GM21786 (cell line): Measurements from ENCODE around the gene RER1.
"Not testable (repeated sequence)": the region's sequence is repeated elsewhere in the genome, so short reads cannot be mapped to it uniquely, and the experiment has no call there.

Experiments used
- ATAC-seq: cut with Tn5 transposase; IDR thresholded peaks from one replicate; pipeline ENCODE4 v1.9.1; 2021; ENCODE audit not compliant: unreplicated experiment

Gene RER1

DNA sequence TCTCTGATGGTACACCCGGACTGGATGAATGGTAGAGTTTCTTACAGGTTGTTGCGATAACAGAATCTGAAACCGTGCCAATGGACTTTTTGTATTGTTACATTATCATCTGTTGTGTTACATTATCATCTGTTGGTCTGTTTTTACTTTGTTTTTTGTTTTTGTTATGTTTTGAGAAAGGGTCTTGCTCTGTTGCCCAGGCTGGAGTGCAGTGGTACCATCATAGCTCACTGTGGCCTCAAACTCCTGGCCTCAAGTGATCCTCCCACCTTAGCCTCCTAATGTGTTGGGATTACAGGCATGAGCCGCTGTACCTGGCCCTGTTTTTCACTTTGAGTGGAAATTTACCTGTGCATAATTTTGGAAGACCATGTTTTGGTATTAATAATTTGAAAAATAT, 30.9 kb downstream of the RER1 start:
- no peak for ATAC-seq

DNA sequence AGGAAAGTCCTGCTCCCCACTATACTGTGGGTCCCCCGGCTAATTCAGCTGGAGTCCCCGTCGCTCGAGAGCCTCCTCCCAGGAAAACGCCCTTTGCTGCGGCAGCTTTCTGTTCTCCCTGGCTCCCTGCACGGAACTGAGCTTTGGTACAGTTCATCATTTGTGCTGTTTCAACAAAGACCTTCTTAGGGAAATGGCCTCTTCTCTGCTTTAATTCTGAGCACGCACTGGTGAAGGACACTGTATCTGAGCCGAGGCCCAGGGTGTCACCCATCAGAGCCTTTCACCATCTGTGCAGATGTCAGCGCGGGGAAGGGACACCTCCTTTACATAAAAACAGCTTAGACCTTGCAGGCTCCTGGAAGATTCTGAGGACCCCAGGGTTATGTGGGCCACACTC, 34.3 kb downstream of the RER1 start:
- ATAC-seq: no peak

DNA sequence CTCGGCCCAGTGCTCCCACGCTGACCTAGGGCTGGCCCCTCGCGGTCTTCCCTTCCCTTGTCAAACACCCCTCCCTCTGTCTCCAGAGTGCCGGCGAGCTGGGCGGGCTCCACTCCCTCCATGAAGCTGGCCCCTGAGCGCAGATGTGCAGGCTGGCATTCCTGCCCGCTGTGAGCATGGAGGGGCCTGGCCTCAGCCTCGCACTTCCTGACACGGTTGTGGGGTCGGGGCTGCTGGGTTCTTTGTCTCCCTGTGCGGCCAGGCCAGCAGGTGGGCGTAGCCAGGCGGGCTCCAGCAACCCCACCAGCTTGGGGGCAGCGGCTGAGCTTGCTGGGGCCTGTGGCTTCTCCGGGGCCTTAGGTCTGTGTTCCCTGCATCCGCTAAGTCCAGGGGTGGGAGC, 34.9 kb downstream of the RER1 start:
- ATAC-seq: no peak

DNA sequence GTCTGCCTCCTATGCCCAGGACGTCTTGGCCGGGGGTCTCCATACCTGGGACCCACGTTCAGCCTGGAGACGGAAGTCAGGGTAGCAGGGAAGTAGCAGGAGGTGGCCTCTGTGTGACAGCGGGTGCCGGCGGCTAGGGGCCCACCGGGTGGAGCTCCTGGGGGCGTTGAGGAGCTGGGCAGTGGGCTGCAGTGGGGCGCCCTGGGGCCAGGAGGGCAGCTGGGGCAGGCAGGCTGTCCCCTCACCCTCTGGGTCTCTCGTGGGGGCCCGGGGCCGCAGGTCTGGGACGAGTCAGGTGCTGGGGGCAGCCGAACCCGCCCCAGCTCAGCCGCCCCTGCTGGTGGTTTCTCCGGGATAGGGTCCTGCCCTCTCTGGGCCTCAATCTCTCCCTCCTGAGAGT, 35.4 kb downstream of the RER1 start:
- no peak for ATAC-seq

DNA sequence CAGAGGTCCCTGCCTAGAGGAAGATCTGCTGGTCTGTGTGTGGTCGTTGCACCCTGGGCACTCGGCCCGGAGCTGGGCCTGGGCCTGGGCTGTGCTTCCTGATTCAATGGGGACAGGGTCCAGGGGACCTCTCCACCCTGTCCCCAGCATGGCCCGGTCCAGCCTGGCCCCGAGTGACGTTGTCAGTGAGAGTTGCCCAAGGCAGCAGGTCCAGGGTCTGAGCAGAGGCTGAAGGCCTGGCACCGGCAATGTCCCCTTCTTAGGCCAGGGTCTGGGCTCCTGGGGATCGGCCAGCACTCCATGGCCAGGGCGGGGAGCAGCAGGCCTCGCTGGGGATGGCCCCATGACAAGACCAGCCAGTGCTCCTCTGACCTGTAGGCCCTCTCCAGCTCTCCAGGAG, 36.3 kb downstream of the RER1 start:
- ATAC-seq: no peak

DNA sequence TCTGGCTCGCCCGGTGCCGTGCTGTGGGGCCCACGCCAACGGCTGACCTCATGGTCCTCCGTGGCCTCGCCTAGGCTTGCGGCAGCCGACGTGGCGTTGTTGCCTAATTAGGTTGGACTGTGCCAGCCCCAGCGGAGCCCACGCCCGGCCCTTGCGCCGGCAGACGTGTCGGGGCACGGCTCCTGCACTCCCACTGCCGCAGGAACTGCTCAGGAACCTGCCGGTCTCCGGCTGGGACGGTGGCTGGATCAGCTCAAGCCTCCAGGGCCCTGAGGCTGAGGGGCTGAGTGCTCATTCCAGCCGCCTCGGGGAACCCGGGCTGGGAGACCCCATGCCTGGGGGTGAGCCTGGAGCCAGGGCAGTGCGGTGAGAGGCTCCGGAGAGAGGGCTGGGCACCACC, 36.8 kb downstream of the RER1 start:
- ATAC-seq: no peak

DNA sequence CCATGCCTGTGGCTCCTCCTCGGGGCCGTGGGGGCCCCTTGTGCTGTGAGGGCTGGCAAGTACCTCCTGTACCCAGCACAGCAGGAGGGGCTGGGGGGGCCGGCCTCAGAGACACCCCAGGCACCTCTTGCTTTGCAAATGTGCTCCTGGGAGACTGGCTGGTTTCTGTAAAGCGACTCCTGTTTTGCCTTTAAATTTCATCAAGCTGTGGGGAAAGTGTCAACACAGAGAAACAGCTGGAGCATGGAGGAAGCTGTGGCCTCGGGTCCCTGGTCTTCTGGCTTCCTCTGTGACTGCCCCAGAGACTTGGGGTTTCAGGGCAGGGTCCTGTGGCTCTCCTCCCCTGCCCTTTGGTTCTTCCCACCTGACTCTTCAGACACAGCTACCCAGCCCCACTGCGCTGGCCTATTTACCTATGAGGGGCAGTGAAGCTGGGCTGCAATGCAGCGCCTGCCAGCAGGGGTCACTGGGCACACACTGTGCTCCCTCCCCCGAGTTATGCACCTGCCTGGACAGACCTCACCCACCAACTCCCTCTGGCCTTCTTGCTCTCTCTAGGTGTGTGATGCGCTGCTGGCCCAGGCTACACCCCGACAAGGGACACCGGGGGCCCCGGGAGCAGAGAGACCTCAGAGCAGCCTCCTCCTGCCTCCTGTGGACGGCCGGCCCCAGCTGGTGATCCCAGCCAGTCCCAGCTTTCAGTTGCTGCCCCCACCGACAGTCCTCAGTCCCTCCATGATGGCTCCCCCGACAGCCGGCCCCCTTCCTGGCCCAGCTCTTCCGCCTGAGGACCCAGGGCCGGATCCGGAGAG, 38.3 kb downstream of the RER1 start:
- no peak for ATAC-seq

DNA sequence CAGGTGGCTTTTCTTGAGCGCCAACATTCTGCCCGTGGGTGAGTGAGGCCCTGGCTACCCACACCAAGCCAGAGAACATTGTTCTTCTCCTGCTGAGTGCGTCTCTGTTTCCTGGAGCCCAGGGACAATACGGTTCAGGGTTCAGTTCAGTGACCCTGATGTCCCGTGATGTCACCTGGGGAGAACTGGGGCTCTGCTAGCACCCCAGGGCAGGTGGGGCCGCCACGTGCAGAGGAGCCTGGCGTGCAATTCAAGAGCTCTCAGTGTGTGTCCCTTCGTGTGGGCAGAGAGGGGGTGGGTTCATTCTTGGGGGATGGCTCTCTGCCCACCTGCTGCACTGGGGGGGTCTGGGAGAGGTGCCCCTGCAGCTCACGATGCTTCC, 38.9 kb downstream of the RER1 start:
- ATAC-seq: no peak

DNA sequence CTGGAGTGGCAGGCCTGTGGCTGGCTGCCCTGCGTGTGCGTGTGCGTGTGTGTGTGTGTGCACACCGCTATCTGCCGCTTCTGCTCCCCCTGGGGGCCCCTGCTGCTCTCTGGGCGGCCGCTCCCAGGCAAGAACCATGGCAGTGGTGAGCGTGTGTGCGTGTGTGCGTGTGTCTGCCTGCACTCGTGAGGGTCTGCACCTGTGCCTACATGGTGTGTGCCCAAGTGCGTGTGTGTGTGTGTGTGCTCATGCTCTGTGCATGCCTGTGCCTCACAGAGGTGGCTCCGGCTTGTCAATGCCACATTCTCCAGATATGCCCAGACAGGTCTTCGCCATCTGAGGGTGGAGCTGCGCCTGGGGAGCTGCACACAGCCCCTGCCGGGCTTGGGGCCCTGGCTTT, 39.5 kb downstream of the RER1 start:
- ATAC-seq: no peak

DNA sequence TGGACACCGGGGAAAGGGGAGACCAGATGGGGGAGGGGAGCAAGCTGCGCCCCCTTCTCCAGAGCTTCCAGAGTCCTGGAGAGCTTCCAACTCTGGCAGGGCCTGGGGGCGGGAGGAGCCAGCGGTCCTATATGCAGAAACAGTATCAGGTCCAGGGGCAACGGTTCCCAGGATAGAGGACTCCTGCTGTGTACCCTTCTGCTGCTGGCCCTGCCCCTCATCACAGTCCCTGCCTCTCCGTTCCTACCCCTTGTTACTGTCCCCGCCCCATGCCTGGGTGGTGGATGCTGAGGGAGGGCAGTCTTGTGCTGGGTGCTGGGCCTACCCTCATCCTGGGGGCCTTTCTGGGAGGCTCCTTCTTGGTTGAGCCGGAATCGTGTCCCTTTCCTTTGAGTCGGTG, 39.9 kb downstream of the RER1 start:
- ATAC-seq: no peak

DNA sequence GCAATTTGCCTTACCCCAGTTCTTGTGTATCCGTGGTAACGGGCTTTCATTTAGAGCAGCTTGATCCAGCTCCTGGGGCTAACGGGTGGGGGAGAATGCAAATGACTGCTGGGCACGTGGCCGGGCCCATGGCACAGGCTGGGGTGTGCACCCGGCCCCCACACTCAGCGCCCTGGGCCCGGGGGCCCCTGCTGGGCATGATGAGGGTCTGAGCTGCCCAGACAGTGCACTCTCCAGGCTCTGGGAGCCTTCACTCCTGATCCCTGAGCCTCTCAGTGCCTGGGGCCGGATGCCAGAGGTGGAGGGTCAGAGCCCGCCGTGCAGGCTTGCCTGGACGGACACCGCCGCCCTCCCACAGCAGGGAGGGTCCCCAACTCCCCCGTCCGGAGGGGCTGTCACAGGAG, 40.8 kb downstream of the RER1 start:
- no peak for ATAC-seq

DNA sequence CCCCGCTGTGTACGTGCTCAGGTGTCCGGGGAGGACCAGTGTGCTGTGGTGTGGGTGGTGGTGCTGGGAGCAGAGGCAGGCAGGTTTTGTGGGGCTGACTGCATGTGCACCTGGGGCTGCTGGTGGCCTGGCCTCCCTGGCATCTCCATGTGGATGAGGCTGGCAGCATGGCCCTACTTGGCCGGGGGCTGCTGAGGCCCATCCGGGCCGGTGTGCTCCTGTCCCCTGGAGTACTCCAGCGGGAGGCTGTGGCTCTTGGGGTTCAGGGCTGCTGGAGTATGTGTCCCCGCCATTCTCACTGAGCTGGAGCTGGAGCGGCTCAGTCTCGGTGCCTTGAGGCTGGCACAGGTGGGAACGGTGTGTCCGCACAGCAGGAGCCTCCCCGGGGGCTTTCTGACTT, 41.6 kb downstream of the RER1 start:
- no peak for ATAC-seq

DNA sequence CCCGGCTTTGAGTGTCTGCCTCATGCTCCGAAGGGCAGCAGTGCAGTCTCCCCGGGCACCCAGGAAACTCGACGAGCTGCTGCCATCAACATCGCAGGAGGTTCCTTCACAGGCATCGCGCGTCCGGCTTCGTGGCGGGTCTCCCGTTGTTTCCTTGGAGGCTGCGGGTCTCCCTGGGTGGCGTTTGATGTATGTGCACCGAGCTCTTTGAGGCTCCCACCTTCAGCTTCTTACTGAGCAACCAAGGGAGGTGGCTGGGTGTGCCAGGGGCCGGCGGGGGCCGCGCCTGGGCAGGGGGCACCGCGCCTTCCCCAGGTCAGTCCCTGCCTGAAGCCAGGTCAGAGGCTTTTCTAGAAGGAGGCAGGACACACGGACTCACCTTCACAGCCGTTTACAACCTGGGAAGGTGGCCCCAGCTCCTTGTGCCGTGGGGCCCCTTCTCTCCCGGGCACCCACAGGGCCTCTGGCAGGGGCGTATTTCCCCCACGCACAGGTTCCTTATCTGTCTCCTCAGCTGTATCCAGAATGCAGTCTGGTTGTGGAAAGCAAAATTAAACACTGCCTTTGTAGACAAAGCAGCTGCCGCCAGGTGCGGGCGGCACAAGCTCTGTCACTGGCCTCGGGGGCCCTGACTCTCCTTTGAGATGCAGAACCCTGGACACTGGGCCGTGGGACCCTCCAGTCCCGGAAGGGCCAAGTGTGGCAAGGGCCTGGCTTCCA, 42.5 kb downstream of the RER1 start:
- no peak for ATAC-seq

DNA sequence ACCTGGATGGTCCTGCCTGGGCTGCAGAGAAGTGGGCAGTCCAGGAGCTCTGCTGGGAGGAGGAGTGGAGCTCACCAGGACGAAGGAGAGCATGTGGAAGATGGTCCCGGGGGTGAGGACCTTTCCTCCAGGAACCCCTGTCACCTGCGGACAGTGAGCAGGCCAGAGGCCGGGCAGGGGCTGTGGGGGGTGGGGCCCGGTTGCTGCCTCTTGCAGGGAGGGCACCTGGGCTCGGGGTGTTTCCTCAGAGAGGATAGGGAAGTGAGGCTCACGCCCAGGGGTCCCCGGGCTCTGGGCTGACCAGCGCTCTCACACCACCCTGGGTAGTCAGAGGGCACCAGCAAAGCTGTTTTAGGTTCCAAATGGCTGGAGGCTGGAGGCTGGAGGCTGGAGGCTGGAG, 43.5 kb downstream of the RER1 start:
- no peak for ATAC-seq

DNA sequence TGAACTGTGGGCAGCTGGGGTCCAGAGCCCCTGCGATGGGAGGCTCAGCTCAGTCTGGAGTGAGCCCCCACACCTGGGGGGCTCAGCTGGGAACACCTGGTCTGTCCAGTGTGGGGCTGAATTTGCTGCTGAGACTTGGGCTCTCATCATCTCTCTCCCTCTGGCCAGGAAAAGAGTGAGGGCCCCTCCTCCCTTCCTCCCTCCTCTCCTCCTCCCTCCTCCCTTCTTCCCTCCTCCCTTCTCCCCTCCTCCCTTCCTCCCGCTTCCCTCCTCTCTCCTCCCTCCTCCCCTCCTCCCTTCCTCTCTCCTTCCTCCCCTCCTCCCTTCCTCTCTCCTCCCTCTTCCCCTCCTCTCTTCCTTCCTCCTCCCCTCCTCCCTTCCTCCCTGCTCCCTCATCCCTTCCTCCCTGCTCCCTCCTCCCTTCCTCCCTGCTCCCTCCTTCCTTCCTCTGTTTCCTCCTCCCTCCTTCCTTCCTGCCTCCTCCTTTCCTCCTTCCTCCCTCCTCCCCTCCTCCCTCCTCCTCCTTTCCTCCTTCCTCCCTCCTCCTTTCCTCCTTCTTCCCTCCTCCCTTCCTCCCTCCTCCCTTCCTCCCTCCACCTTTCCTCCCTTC, 44.2 kb downstream of the RER1 start:
- no peak for ATAC-seq

DNA sequence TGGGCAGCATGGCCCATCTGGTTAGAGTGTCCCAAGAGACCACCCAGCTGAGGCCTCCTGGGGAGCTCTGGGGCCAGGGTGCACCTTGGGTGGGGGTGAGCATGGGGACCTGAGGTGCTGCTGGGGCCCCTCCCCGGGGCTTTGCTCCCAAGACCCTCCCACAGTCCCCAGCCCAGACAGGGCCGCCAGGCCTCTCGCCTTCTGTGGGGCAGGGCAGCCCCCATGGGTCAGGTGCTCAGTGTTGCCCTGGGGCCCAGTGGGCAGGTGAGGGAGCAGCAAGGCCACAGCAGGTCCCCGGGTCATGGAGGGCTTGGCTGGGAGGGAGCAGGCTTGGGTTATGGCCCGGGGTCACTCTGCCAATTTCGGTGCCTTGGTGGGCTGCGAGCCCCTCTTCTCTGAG, 45.2 kb downstream of the RER1 start:
- ATAC-seq: no peak

DNA sequence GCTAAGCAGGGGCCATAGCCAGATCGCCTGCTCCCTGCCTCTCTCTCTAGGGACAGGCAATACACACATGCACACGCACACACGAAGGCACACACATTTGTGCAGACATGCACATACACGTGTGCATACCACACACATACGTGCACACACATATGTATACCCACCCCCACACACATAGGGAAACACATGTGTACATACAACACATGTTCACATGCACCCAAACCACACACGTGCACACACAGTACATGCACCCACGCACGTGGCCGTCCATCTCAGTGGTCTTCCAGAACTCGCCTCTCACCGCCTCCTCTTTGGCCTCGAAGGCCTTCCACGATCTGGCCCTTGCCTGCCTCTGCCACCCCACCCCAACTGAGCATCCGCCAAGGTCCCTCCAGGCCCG, 46.0 kb downstream of the RER1 start:
- no peak for ATAC-seq

DNA sequence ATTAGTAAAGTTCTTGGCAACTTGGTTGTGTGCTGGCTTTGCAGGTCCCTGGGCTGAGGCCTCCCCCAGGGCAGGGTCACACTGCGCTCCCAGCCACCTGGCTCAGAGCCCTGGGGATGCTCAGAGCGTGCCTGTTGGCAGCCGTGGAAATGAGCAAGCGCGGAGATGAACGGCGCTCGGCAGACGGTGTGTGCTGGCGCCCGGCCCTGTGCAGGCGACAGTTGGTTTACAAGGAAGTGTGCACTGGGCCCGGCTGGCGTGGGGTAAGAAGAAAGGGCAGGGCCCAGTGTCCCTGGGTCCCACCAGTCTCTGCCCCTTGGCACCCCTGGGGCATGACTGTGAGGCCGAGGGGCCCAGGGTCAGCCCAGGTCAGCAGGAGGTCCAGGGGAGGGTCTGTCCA, 46.4 kb downstream of the RER1 start:
- no peak for ATAC-seq

DNA sequence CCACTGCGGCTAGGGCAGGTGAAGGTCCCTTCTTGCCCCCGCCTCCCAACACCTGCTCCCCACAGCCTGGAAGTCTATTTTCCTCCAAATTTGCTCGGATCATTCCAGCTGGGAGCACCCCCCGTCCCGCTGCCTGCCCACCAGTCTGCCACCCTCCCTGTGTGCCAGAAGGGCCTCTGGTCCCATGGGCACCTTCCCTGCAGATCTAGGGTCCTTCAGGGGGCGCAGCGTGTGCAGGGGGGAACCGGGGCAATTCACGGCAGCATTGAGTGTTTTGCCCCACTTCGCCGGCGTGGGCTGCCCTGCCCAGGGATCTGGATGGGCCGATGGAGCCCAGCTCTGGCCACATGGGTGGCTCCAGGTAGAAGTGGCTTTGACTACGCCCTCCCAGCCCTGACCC, 47.0 kb downstream of the RER1 start:
- ATAC-seq: no peak

DNA sequence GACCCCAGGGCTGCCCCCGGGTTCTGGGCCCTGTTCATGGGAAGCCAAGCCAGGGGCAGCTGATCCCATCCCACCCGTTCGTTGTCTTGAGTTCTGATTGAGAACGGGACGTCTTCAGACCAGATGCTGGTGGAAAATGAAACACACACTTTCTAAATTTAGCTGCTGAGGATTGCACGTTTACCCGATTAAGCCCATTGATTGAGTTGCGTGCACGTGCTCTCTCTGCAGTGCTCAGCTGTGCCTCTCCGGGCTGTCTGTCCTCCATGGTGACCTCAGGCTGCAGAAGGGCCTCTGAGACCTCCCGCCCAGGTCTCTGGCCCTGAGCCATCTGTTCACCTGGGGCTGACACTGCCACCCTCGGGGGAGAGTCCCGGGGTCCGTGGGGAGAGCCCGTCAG, 47.7 kb downstream of the RER1 start:
- no peak for ATAC-seq

DNA sequence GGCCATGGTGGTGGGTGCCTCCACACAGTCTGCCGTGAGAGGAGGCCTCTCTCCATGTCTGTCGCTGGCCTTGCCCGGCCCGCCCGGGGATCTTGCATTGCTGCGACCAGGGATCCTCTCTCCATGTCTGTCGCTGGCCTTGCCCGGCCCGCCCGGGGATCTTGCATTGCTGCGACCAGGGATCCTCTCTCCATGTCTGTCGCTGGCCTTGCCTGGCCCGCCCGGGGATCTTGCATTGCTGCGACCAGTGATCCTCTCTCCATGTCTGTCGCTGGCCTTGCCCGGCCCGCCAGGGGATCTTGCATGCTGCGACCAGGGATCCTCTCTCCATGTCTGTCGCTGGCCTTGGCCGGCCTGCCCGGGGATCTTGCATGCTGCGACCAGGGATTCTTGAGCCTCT, 48.7 kb downstream of the RER1 start:
- not testable (repeated sequence) for ATAC-seq

DNA sequence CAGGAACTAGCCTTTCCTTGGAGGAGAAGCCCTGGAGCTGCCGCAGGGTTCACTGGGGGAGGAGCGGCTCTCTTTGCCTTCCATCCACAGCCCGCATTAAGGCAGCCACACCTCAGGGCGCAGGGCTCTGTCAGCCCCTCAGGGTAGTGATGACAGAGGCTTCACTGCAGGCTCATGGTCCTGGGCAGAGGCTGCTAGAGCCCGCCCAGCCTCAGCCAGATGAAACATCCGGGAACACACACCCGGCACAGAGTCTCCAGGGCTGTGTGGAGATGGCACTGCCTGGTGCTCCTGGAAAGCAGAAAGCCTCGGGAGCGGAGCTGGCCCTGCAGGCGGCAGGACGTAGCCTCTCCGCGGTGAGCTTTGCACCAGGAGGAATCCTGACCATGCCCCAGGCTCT, 50.1 kb downstream of the RER1 start:
- no peak for ATAC-seq
